ENCODE results near the gene TMEM181. TPM values are rescaled to one million over a fixed set of nuclear protein-coding genes. Genes with fewer than 3 reads are reported as not detected.
A peak's percentile ranks its signal among the peaks of the same experiment; 100 is the strongest.

The TMEM181 gene
- total and polyA plus RNA-seq, 2 experiments from 2014 or later: 20.0 to 46.9 TPM

DNA sequence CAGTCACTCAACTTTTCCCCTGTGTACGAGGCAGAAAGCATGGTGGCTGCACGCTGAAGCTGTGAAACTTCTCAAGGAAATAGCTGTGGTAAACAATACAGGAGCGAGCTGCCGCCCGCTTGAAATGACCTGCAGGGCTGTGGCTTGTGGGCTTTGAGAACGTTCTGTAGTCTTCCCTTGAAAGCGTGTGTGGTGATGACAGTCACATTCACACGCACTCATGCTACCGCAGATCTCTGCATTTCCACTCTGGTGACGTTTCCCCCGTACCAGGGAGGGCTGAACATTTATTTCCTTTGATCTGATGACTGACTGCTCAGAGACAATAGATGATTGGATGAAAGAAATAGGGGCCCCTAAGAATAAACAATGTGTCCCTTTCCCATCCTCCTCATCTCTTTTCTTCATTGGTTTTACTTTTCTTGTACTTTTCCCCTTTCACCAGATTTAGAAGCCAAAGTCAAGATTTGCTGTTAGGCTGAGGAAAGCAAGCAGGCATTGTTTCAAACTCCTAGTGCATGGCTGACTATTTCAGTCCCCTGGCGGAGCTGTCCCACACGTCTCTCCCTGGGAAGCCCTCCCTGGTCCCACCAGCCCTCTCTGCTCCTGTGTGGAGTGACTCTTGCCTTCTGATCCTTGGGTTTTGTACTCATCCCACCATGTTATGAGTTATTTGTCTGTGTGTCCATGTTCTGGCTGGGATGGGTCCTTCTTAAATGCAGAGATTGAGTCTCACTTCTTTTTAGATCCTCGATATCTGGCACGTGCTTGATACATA is 93.9 kb downstream of the TMEM181 start:
- H3K4me2 ChIP-seq: no peak overlapping the region
- H3K27ac ChIP-seq: peak overlapping the region; percentile 61
- H3K79me2 ChIP-seq: no peaks in the 10 kb centered on the region
- H4K20me1 ChIP-seq (ENCODE audit: insufficient read depth, poor library complexity, severe bottlenecking): no peaks in the 10 kb centered on the region
- H3K9me3 ChIP-seq (ENCODE audit: low read depth): no peaks in the 10 kb centered on the region
- no peaks in the 10 kb centered on the region for H3K9me2 ChIP-seq (replicated peaks; ENCODE audit: insufficient read depth)
- WGBS (ENCODE audit: low lambda C conversion rate, missing lambda C conversion rate): 75% methylated on average over 15 of the region's 15 CpGs
- no peak overlapping the region for H2AFZ ChIP-seq
- no peaks in the 10 kb centered on the region for H3K36me3 ChIP-seq (replicated peaks; ENCODE audit: insufficient read depth, low read depth)
- no peaks in the 10 kb centered on the region for H3K27me3 ChIP-seq
- peaks cover 4% of the 10 kb centered on the region for H3K4me1 ChIP-seq (ENCODE audit: insufficient read depth)
- H3K4me3 ChIP-seq: no peak overlapping the region
- no peak for DNase-seq (ENCODE audit: low spot score)
- TF ChIP-seq EZH2 (IDR thresholded peaks at IDR 0.05; ENCODE audit: borderline replicate concordance): no peak
- no peak for TF ChIP-seq EZH2phosphoT487 (IDR thresholded peaks at IDR 0.05; ENCODE audit: low read depth, severe bottlenecking, unreplicated experiment)
- TF ChIP-seq, protein P1, sequence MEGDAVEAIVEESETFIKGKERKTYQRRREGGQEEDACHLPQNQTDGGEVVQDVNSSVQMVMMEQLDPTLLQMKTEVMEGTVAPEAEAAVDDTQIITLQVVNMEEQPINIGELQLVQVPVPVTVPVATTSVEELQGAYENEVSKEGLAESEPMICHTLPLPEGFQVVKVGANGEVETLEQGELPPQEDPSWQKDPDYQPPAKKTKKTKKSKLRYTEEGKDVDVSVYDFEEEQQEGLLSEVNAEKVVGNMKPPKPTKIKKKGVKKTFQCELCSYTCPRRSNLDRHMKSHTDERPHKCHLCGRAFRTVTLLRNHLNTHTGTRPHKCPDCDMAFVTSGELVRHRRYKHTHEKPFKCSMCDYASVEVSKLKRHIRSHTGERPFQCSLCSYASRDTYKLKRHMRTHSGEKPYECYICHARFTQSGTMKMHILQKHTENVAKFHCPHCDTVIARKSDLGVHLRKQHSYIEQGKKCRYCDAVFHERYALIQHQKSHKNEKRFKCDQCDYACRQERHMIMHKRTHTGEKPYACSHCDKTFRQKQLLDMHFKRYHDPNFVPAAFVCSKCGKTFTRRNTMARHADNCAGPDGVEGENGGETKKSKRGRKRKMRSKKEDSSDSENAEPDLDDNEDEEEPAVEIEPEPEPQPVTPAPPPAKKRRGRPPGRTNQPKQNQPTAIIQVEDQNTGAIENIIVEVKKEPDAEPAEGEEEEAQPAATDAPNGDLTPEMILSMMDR (IDR thresholded peaks at IDR 0.05; ENCODE audit: poor library complexity): no peak

DNA sequence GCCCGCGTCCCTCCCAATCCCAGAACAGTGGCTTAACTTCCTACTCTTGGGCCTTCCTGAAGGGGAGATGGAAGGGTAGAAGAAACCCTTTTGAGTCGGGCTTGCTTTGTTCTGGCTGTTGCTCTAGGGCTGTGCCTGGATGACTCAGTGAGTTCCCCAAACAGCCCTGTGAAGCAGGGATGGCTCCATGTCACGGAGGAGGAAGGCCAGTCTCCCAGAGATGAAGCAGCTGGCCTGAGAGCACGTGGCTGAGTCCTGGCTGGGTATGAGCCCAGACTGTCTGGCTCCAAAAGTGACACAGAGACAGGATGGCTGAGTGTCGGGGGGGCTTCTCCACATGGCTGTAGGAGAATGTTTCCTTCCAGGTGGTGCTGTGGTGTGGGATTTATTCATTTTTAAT is 94.6 kb downstream of the TMEM181 start:
- H3K9me3 ChIP-seq (ENCODE audit: low read depth): no peaks in the 10 kb centered on the region
- H3K4me1 ChIP-seq (ENCODE audit: insufficient read depth): peaks cover 4% of the 10 kb centered on the region
- peak; percentile 64 for DNase-seq (ENCODE audit: low spot score)
- H3K4me3 ChIP-seq: no peak overlapping the region
- no peak for TF ChIP-seq EZH2 (IDR thresholded peaks at IDR 0.05; ENCODE audit: borderline replicate concordance)
- TF ChIP-seq, protein P1 (IDR thresholded peaks at IDR 0.05; ENCODE audit: poor library complexity): no peak
- TF ChIP-seq EZH2phosphoT487 (IDR thresholded peaks at IDR 0.05; ENCODE audit: low read depth, severe bottlenecking, unreplicated experiment): no peak
- no peaks in the 10 kb centered on the region for H3K27me3 ChIP-seq
- WGBS (ENCODE audit: low lambda C conversion rate, missing lambda C conversion rate): 55% methylated on average over 6 of the region's 6 CpGs
- H2AFZ ChIP-seq: no peak overlapping the region
- H3K27ac ChIP-seq: peak overlapping the region; percentile 61
- no peaks in the 10 kb centered on the region for H3K36me3 ChIP-seq (replicated peaks; ENCODE audit: insufficient read depth, low read depth)
- H3K9me2 ChIP-seq (replicated peaks; ENCODE audit: insufficient read depth): no peaks in the 10 kb centered on the region
- H4K20me1 ChIP-seq (ENCODE audit: insufficient read depth, poor library complexity, severe bottlenecking): no peaks in the 10 kb centered on the region
- no peak overlapping the region for H3K4me2 ChIP-seq
- no peaks in the 10 kb centered on the region for H3K79me2 ChIP-seq

DNA sequence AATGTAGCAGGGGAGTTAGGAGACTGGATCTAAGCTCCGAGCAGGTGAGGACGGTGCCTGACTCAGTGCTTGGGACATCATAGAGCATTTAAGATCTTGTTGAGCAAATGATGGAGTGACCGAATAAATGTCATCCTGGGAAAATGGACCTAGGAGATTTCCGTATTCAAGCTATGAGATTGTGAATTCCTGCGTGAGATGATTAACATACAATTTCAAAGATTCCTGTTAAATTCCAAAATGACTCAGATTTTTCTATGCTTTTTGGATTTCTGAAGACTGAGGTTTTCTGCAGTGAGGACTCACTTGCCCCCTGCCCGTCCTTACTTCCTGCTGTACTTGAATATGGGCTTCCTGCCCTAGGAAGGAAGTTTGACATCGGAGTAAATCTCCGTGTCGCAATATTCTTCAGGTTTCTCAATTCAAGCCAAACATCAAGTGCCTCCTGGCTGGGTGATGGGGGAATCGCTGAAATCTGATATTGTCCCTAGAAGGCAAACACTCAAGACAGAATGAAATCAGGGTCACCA is 95.1 kb downstream of the TMEM181 start:
- DNase-seq (ENCODE audit: low spot score): no peak

More for the DNA sequence above, 95.1 kb downstream of the TMEM181 start:
- TF ChIP-seq EZH2phosphoT487 (IDR thresholded peaks at IDR 0.05; ENCODE audit: low read depth, severe bottlenecking, unreplicated experiment): no peak
- TF ChIP-seq EZH2 (IDR thresholded peaks at IDR 0.05; ENCODE audit: borderline replicate concordance): no peak
- TF ChIP-seq, protein P1 (IDR thresholded peaks at IDR 0.05; ENCODE audit: poor library complexity): no peak
- no peaks in the 10 kb centered on the region for H3K9me3 ChIP-seq (ENCODE audit: low read depth)
- no peaks in the 10 kb centered on the region for H3K79me2 ChIP-seq
- H3K9me2 ChIP-seq (replicated peaks; ENCODE audit: insufficient read depth): no peaks in the 10 kb centered on the region
- WGBS (ENCODE audit: low lambda C conversion rate, missing lambda C conversion rate): 65% methylated on average over 10 of the region's 10 CpGs
- H2AFZ ChIP-seq: no peak overlapping the region
- H3K27me3 ChIP-seq: no peaks in the 10 kb centered on the region
- no peak overlapping the region for H3K4me3 ChIP-seq
- H4K20me1 ChIP-seq (ENCODE audit: insufficient read depth, poor library complexity, severe bottlenecking): no peaks in the 10 kb centered on the region
- peak overlapping the region; percentile 22 for H3K27ac ChIP-seq
- H3K4me2 ChIP-seq: no peak overlapping the region
- no peaks in the 10 kb centered on the region for H3K36me3 ChIP-seq (replicated peaks; ENCODE audit: insufficient read depth, low read depth)
- H3K4me1 ChIP-seq (ENCODE audit: insufficient read depth): peaks cover 4% of the 10 kb centered on the region
